GM12891 (cell line): Measurements from ENCODE around the gene KDM4C.

Experiments
- POLR2A ChIP-seq: IDR thresholded peaks from 2 replicates; pipeline ENCODE4 v1.6.1; 2011; ENCODE audit warnings: low read depth, low read length, control low read depth
- POLR2AphosphoS5 ChIP-seq: IDR thresholded peaks from 2 replicates; pipeline ENCODE4 v1.6.1; 2011; ENCODE audit warnings: low read depth, low read length, control low read depth
- POU2F2 ChIP-seq: IDR thresholded peaks from 2 replicates; pipeline ENCODE4 v1.6.1; 2011; ENCODE audit warnings: low read depth, mild to moderate bottlenecking, control low read depth, low read length, moderate library complexity
- SPI1 ChIP-seq: IDR thresholded peaks from 2 replicates; pipeline ENCODE4 v1.6.1; 2011; ENCODE audit warnings: low read depth, low read length, control low read depth
- TAF1 ChIP-seq: IDR thresholded peaks from 2 replicates; pipeline ENCODE4 v1.6.1; 2011; ENCODE audit warnings: low read depth, low read length, control low read depth

- TF ChIP-seq TAF1 (no peak), POLR2A (no peak), POLR2AphosphoS5 (no peak), SPI1 (no peak), POU2F2 (no peak)
Observed at GRCh38 chr9:6869081-6869948, 111.5 kb downstream of the KDM4C start.
